SK-N-MC (cell line): ENCODE measurements around the gene ACP7.

Experiments used
- EZH2 ChIP-seq: fragments of 200-600 bp; sonication (generic); IDR thresholded peaks from one replicate; pipeline ENCODE4 v1.6.1; 2017; ENCODE audit warnings: antibody characterized with exemption
- POLR2AphosphoS5 ChIP-seq: IDR thresholded peaks from 2 replicates; pipeline ENCODE4 v1.6.1; 2012; ENCODE audit warnings: mild to moderate bottlenecking, low read depth, low read length, borderline replicate concordance

GRCh38 chr19:39064405-39064804 is 19.8 kb upstream of the ACP7 start:
- TF ChIP-seq EZH2 (no peak), POLR2AphosphoS5 (no peak)
